ENCODE measurements around the gene TMEM238. TPM values are rescaled to one million over a fixed set of nuclear protein-coding genes. Genes with fewer than 3 reads are reported as not detected.

The TMEM238 gene
- total RNA-seq, 4 donors from 2014 or later, result 6.3 to 37.1 (median 29.3) TPM

- Histone ChIP-seq H3K9me3 (no peaks in the 10 kb centered on the region), H3K27ac (no peak overlapping the region), H3K4me1 (peaks cover 31% of the 10 kb centered on the region), H3K36me3 (no peaks in the 10 kb centered on the region), H3K27me3 (peaks cover 95% of the 10 kb centered on the region), H3K4me3 (no peak overlapping the region)
- WGBS, result 58% methylated on average over 9 of the region's 9 CpGs
- DNase-seq (ENCODE audit: low spot score in 2 of 2), result no peak
- TF ChIP-seq CTCF (IDR thresholded peaks at IDR 0.05) (no peak), POLR2A (IDR thresholded peaks at IDR 0.05) (no peak), POLR2AphosphoS5 (IDR thresholded peaks at IDR 0.05) (no peak), EP300 (IDR thresholded peaks at IDR 0.05) (no peak)
These were observed 10.6 kb downstream of the TMEM238 start for GRCh38 chr19:55373306-55373992.

- H3K27me3 ChIP-seq, result peaks cover 98% of the 10 kb centered on the region
- 55% methylated on average over 13 of the region's 24 CpGs for WGBS
These were observed 11.6 kb downstream of the TMEM238 start for GRCh38 chr19:55372316-55373081.

GRCh38 chr19:55370305-55370988 lies 13.6 kb downstream of the TMEM238 start, which contains the start of gene IL11:
IL11 (minus strand) TSS chr19:55370463; CDS start chr19:55370310, 153 bp downstream.
- Histone ChIP-seq H3K36me3 (no peaks in the 10 kb centered on the region), H3K27me3 (peaks cover 79% of the 10 kb centered on the region), H3K4me1 (peaks cover 27% of the 10 kb centered on the region), H3K27ac (no peak within 1 kb of the TSS), H3K4me3 (peak within 1 kb of the TSS; percentile 37), H3K9me3 (no peaks in the 10 kb centered on the region)
- TF ChIP-seq CTCF (IDR thresholded peaks at IDR 0.05) (no peak), POLR2A (IDR thresholded peaks at IDR 0.05) (no peak), POLR2AphosphoS5 (IDR thresholded peaks at IDR 0.05) (no peak), EP300 (IDR thresholded peaks at IDR 0.05) (no peak)
- DNase-seq (ENCODE audit: low spot score in 2 of 2), result no peak
- 8% methylated on average over 26 of the region's 32 CpGs for WGBS

More at GRCh38 chr19:55372316-55373081, 11.6 kb downstream of the TMEM238 start:
- H3K36me3 ChIP-seq, result no peaks in the 10 kb centered on the region
- TF ChIP-seq CTCF (IDR thresholded peaks at IDR 0.05), result no peak
- no peak for TF ChIP-seq POLR2AphosphoS5 (IDR thresholded peaks at IDR 0.05)
- TF ChIP-seq POLR2A (IDR thresholded peaks at IDR 0.05), result no peak
- TF ChIP-seq EP300 (IDR thresholded peaks at IDR 0.05), result no peak
- no peak for DNase-seq (ENCODE audit: low spot score in 2 of 2)
- H3K27ac ChIP-seq, result no peak overlapping the region
- no peak overlapping the region for H3K4me3 ChIP-seq
- H3K4me1 ChIP-seq, result peaks cover 32% of the 10 kb centered on the region
- H3K9me3 ChIP-seq, result no peaks in the 10 kb centered on the region

- Histone ChIP-seq H3K27me3 (peaks cover 73% of the 10 kb centered on the region), H3K4me3 (peak overlapping the region; percentile 37), H3K9me3 (no peaks in the 10 kb centered on the region), H3K4me1 (peaks cover 27% of the 10 kb centered on the region), H3K36me3 (no peaks in the 10 kb centered on the region), H3K27ac (no peak overlapping the region)
- TF ChIP-seq POLR2AphosphoS5 (IDR thresholded peaks at IDR 0.05) (no peak), POLR2A (IDR thresholded peaks at IDR 0.05) (no peak), CTCF (IDR thresholded peaks at IDR 0.05) (no peak), EP300 (IDR thresholded peaks at IDR 0.05) (no peak)
- 2% methylated on average over 28 of the region's 59 CpGs for WGBS
- DNase-seq (ENCODE audit: low spot score in 2 of 2), result no peak
These were observed 14.3 kb downstream of the TMEM238 start for GRCh38 chr19:55369653-55370304.
